ENCODE data around the gene HDAC7. TPM values are rescaled to one million over a fixed set of nuclear protein-coding genes. Genes with fewer than 3 reads are reported as not detected.
A peak's percentile ranks its signal among the peaks of the same experiment; 100 is the strongest.
"Not testable (repeated sequence)": the region's sequence is repeated elsewhere in the genome, so short reads cannot be mapped to it uniquely, and the experiment has no call there.

Gene HDAC7
- total and polyA plus RNA-seq, 7 experiments from 2014 or later = 16.7 to 194 (median 153) TPM

GRCh38 chr12:47812797-47813510, 6.7 kb downstream of the HDAC7 start:
- peaks cover 0 to 4% (median 0%) of the 10 kb centered on the region in 3 experiments for H3K36me3 ChIP-seq (ENCODE audit: control insufficient read depth in 2 of 3, insufficient read depth in 3 of 3, low read length in 3 of 3)
- ATAC-seq (peak; percentile 84), DNase-seq (peak; percentile 61 to 95 (median 85))
- Mint-ChIP-seq H3K9me3 (no peaks in the 10 kb centered on the region), H3K4me3 (peak overlapping the region; percentile 83 to 96 (median 88)), H3K36me3 (peaks cover 0 to 35% (median 0%) of the 10 kb centered on the region in 5 donors), H3K27ac (peak overlapping the region; percentile 92 to 99 (median 97)), H3K4me1 (peaks cover 77 to 100% (median 90%) of the 10 kb centered on the region in 7 donors), H3K27me3 (no peaks in the 10 kb centered on the region)
- H3K27ac ChIP-seq (ENCODE audit: low read depth, low read length) = peak overlapping the region; percentile 88
- H3K4me1 ChIP-seq (ENCODE audit: control insufficient read depth in 2 of 2, insufficient read depth in 2 of 2, low read length in 2 of 2) = peaks cover 85 to 87% of the 10 kb centered on the region in 2 donors
- POLR2A ChIA-PET = interaction anchor here (1.0 to 15.6 kb wide), 8 partner anchors 7 to 110 kb away, joined by 3 to 364 read pairs (median 4); partner anchors contain the start of gene HDAC7
- no peaks in the 10 kb centered on the region for H3K9me3 ChIP-seq (ENCODE audit: control insufficient read depth in 2 of 3, low read length in 3 of 3)
- CTCF ChIA-PET = interaction anchor here (0.9 to 22.9 kb wide), 10 partner anchors 9 to 98 kb away, joined by 3 to 539 read pairs (median 6); partner anchors contain the start of gene RAPGEF3
- no peaks in the 10 kb centered on the region for H3K27me3 ChIP-seq (ENCODE audit: control insufficient read depth in 2 of 2, insufficient read depth in 2 of 2, low read length in 2 of 2)
- intact Hi-C loops (cut with micrococcal nuclease) = loop anchor here (1.0 to 10.0 kb wide), 17 partner anchors 8 to 1818 kb away; partner anchors contain the start of genes ASB8 (in 2 of the 2), CCDC184 (in 1 of the 2), KANSL2 (in 1 of the 2) and RPAP3 (in 1 of the 2)
- H3K4me3 ChIP-seq (ENCODE audit: low read length) = peak overlapping the region; percentile 80

DNA sequence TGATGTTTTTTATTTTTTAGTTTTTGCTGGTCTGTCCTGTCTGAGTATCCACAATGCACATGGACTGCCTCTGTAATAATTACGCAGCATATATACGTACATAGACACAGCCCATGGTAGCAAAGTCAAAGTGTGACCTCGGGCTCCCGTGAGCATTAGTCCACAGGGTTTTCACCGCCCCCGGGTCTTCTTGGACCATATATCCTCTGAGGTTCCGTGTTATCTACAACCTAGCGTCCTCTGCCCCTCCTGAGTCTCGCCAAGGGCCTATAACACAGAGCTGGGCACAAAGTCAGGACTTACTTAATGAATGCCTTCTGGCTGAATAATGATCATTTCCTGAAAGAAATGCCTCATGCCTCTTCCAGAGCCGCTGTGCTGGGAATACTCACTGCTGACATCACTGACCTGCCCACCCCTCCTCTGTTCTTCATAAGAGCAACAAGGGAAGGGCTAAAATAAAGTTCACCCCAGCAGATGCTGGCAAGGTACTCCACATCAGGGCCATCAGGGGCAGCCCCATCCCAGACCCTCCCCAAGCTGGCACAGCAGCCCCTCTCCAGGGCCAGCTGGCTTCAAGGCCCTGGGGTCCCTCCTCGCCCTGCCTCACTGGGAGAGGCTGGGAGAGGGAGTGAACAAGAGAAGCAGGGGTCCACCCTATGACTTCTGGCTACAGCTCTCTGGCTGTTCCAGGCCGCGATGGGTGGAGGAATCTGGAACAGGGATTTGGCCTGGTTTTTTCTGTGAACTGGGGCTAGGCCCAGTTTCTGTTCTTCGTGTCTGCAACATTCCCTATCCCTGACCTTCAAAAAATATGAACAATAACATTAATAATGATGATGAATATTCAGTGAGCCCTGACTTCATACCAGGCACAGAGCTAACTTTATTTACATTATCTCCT, 7.9 kb downstream of the HDAC7 start:
- POLR2A ChIA-PET = interaction anchor here (0.7 to 15.6 kb wide), 6 partner anchors 8 to 389 kb away, joined by 3 to 364 read pairs (median 23); partner anchors contain the start of gene HDAC7
- ATAC-seq (no peak), DNase-seq (no peak)
- H3K27ac Mint-ChIP-seq = peak overlapping the region; percentile 92 to 99 (median 97)
- no peaks in the 10 kb centered on the region for H3K27me3 Mint-ChIP-seq
- Histone ChIP-seq H3K27me3 (ENCODE audit: control insufficient read depth in 2 of 2, insufficient read depth in 2 of 2, low read length in 2 of 2) (no peaks in the 10 kb centered on the region), H3K9me3 (ENCODE audit: control insufficient read depth in 2 of 3, low read length in 3 of 3) (no peaks in the 10 kb centered on the region), H3K4me3 (ENCODE audit: low read length) (peak overlapping the region; percentile 80), H3K36me3 (ENCODE audit: control insufficient read depth in 2 of 3, insufficient read depth in 3 of 3, low read length in 3 of 3) (peaks cover 0 to 4% (median 0%) of the 10 kb centered on the region in 3 experiments), H3K4me1 (ENCODE audit: control insufficient read depth in 2 of 2, insufficient read depth in 2 of 2, low read length in 2 of 2) (peaks cover 85 to 88% of the 10 kb centered on the region in 2 donors), H3K27ac (ENCODE audit: low read depth, low read length) (peak overlapping the region; percentile 88)
- intact Hi-C loops (cut with micrococcal nuclease) = loop anchor here (2.0 to 10.0 kb wide), 11 partner anchors 15 to 1817 kb away; partner anchors contain the start of genes CCDC184 (in 1 of the 2), KANSL2 (in 1 of the 2) and SCAF11 (in 1 of the 2)
- CTCF ChIA-PET = interaction anchor here (1.6 to 22.9 kb wide), 6 partner anchors 10 to 69 kb away, joined by 5 to 539 read pairs (median 9); no protein-coding TSS in a partner anchor
- no peaks in the 10 kb centered on the region for H3K9me3 Mint-ChIP-seq
- peak overlapping the region; percentile 83 to 96 (median 88) for H3K4me3 Mint-ChIP-seq
- peaks cover 0 to 27% (median 0%) of the 10 kb centered on the region in 5 donors for H3K36me3 Mint-ChIP-seq
- H3K4me1 Mint-ChIP-seq = peaks cover 77 to 100% (median 90%) of the 10 kb centered on the region in 7 donors

GRCh38 chr12:47811072-47811396, 8.7 kb downstream of the HDAC7 start:
- Histone ChIP-seq H3K4me3 (ENCODE audit: low read length) (peak overlapping the region; percentile 38), H3K9me3 (ENCODE audit: control insufficient read depth in 2 of 3, low read length in 3 of 3) (no peaks in the 10 kb centered on the region), H3K27ac (ENCODE audit: low read depth, low read length) (peak overlapping the region; percentile 88), H3K4me1 (ENCODE audit: control insufficient read depth in 2 of 2, insufficient read depth in 2 of 2, low read length in 2 of 2) (peaks cover 90 to 91% of the 10 kb centered on the region in 2 donors), H3K36me3 (ENCODE audit: control insufficient read depth in 2 of 3, insufficient read depth in 3 of 3, low read length in 3 of 3) (peaks cover 0 to 4% (median 0%) of the 10 kb centered on the region in 3 experiments), H3K27me3 (ENCODE audit: control insufficient read depth in 2 of 2, insufficient read depth in 2 of 2, low read length in 2 of 2) (no peaks in the 10 kb centered on the region)
- Mint-ChIP-seq H3K4me3 (peak overlapping the region; percentile 74 to 96 (median 86)), H3K27me3 (no peaks in the 10 kb centered on the region), H3K4me1 (peaks cover 78 to 100% (median 90%) of the 10 kb centered on the region in 7 donors), H3K9me3 (no peaks in the 10 kb centered on the region), H3K27ac (peak overlapping the region; percentile 92 to 99 (median 96)), H3K36me3 (peaks cover 0 to 27% (median 0%) of the 10 kb centered on the region in 5 donors)
- ChIA-PET POLR2A (interaction anchor here (1.0 to 15.6 kb wide), 4 partner anchors 8 to 905 kb away, joined by 3 to 364 read pairs (median 82); partner anchors contain the start of gene HDAC7), CTCF (interaction anchor here (1.3 to 22.9 kb wide), 6 partner anchors 7 to 70 kb away, joined by 4 to 539 read pairs (median 8); partner anchors contain the start of gene HDAC7)
- DNase-seq (no peak), ATAC-seq (no peak)
- intact Hi-C loops (cut with micrococcal nuclease) = loop anchor here (5.0 to 10.0 kb wide), 7 partner anchors 446 to 1816 kb away; partner anchors contain the start of genes KANSL2 (in 1 of the 2) and SCAF11 (in 1 of the 2)

GRCh38 chr12:47809518-47809917, 10.2 kb downstream of the HDAC7 start:
- not testable (repeated sequence) for H3K9me3 ChIP-seq (ENCODE audit: control insufficient read depth in 2 of 3, low read length in 3 of 3); DNase-seq; ATAC-seq; H3K4me3 ChIP-seq (ENCODE audit: low read length); H3K27me3 Mint-ChIP-seq; H3K9me3 Mint-ChIP-seq; H3K36me3 ChIP-seq (ENCODE audit: control insufficient read depth in 2 of 3, insufficient read depth in 3 of 3, low read length in 3 of 3); H3K27me3 ChIP-seq (ENCODE audit: control insufficient read depth in 2 of 2, insufficient read depth in 2 of 2, low read length in 2 of 2)
- H3K27ac Mint-ChIP-seq = peak overlapping the region; percentile 92 to 99 (median 97)
- Histone ChIP-seq H3K27ac (ENCODE audit: low read depth, low read length) (peak overlapping the region; percentile 88), H3K4me1 (ENCODE audit: control insufficient read depth in 2 of 2, insufficient read depth in 2 of 2, low read length in 2 of 2) (peaks cover 88 to 95% of the 10 kb centered on the region in 2 donors)
- H3K4me1 Mint-ChIP-seq = peaks cover 76 to 100% (median 92%) of the 10 kb centered on the region in 7 donors
- POLR2A ChIA-PET = interaction anchor here (5.3 to 15.6 kb wide), 3 partner anchors 6 to 22 kb away, joined by 40 to 364 read pairs (median 125); partner anchors contain the start of gene HDAC7
- intact Hi-C loops (cut with micrococcal nuclease) = loop anchor here (1.0 to 5.0 kb wide), 3 partner anchors 28 to 1592 kb away; no protein-coding TSS in a partner anchor
- peak overlapping the region in 9 of 10 donors; percentile 29 to 87 (median 45) for H3K4me3 Mint-ChIP-seq
- CTCF ChIA-PET = interaction anchor here (0.6 to 22.9 kb wide), 7 partner anchors 9 to 68 kb away, joined by 3 to 539 read pairs (median 7); partner anchors contain the start of genes HDAC7 and SLC48A1
- peaks cover 0 to 24% (median 5%) of the 10 kb centered on the region in 5 donors for H3K36me3 Mint-ChIP-seq

DNA sequence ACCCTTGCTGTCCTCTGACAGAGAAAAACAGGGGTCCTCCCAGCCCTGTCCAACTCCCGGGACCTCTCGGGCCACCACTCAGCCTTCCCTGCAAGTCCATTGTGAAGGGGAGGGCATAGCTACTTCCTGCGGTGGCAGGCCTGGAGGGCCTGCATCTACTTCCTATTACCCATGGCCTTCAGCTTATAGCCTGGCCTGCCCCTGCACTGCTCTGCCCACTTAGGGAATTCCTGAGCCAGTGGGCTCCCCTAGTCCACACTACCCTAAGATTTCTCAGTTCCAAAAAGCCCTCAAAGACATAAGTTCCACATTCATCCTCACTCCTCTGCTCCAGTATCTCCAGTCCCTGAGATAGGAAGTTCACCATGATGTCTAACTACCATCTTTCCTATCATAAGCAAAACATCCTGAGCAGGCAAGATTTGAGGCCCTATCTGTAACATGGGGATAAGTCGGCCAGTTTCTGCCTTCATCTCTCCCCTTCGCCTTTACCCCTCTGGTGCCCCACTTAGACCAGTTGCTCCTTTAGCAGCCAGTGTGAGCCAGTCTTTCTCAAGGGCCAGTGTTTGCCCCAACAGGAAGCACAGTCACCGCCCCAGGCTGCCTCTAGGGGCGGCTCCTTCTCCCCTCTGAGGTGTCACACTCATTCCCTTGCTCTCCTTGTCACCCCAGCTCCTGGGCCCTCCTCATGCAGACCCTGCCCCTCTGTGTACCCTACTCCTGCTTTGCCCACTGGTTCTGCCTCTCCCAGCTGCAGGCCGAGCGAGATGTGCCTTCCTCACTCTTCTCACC, 10.9 kb downstream of the HDAC7 start:
- intact Hi-C loops (cut with micrococcal nuclease) = loop anchor here (1.0 to 5.0 kb wide), 7 partner anchors 8 to 1591 kb away; partner anchors contain the start of genes HDAC7 (in 1 of the 2) and RPAP3 (in 1 of the 2)
- peaks cover 0 to 7% (median 4%) of the 10 kb centered on the region in 3 experiments for H3K36me3 ChIP-seq (ENCODE audit: control insufficient read depth in 2 of 3, insufficient read depth in 3 of 3, low read length in 3 of 3)
- H3K27me3 ChIP-seq (ENCODE audit: control insufficient read depth in 2 of 2, insufficient read depth in 2 of 2, low read length in 2 of 2) = no peaks in the 10 kb centered on the region
- Mint-ChIP-seq H3K9me3 (no peaks in the 10 kb centered on the region), H3K4me3 (peak overlapping the region; percentile 72 to 88 (median 82)), H3K4me1 (peaks cover 73 to 100% (median 92%) of the 10 kb centered on the region in 7 donors), H3K27me3 (no peaks in the 10 kb centered on the region), H3K27ac (peak overlapping the region; percentile 92 to 98 (median 96)), H3K36me3 (peaks cover 0 to 22% (median 5%) of the 10 kb centered on the region in 5 donors)
- CTCF ChIA-PET = interaction anchor here (1.1 to 22.9 kb wide), 9 partner anchors 9 to 97 kb away, joined by 3 to 539 read pairs (median 5); partner anchors contain the start of genes HDAC7, SLC48A1 and VDR
- ATAC-seq (peak; percentile 20), DNase-seq (peak in 4 of 9 donors; percentile 24 to 69 (median 32))
- H3K4me3 ChIP-seq (ENCODE audit: low read length) = peak overlapping the region; percentile 45
- POLR2A ChIA-PET = interaction anchor here (0.9 to 15.6 kb wide), 5 partner anchors 9 to 29 kb away, joined by 3 to 364 read pairs (median 5); partner anchors contain the start of gene HDAC7
- H3K4me1 ChIP-seq (ENCODE audit: control insufficient read depth in 2 of 2, insufficient read depth in 2 of 2, low read length in 2 of 2) = peaks cover 86 to 95% of the 10 kb centered on the region in 2 donors
- H3K27ac ChIP-seq (ENCODE audit: low read depth, low read length) = peak overlapping the region; percentile 81
- no peaks in the 10 kb centered on the region for H3K9me3 ChIP-seq (ENCODE audit: control insufficient read depth in 2 of 3, low read length in 3 of 3)

Measured in naive thymus-derived CD4-positive, alpha-beta T cell (primary cell).